Measurements from ENCODE around the gene FZD10.

Gene FZD10

GRCh38 chr12:130154276-130155070 is 7.8 kb upstream of the FZD10 start:
- DNase-seq (ENCODE audit: low spot score), result no peak

GRCh38 chr12:130155416-130156073 is 6.7 kb upstream of the FZD10 start:
- no peak for DNase-seq (ENCODE audit: low spot score)

DNA sequence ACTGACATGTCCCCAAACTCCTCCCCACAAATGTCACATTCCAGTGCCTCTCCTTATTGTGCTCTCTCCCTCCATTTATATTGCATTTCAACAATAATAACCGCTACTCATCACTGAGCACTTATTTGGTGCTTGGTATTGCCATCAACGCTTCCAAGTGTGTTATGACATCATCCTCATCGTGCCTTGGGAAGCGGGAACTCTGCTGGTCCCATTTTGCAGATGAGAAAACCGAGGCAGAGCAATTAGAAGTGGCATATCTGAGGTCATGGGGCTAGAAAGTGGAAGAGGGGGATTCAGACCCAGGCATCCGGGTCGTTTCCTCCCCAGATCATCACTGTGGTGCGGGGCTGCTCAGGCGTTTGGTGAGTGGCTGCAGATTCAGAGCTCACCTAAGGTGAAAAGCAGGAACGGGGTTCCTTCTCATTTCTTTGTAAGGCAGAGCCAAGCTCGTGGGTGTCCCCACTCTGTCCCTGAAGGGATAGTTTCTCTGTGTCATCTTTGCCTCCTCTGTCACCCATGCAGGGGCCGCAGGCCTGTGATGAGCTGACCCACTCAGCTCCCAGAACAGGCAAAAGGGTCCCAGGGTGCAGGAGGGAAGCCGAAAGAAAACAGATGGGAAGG is 5.5 kb upstream of the FZD10 start:
- DNase-seq (ENCODE audit: low spot score), result no peak

- no peak for DNase-seq (ENCODE audit: low spot score)
These were observed 4.1 kb upstream of the FZD10 start for GRCh38 chr12:130157998-130158753.

GRCh38 chr12:130158754-130159059 is 3.6 kb upstream of the FZD10 start:
- DNase-seq (ENCODE audit: low spot score), result no peak

GRCh38 chr12:130160306-130160705 is 2.0 kb upstream of the FZD10 start:
- DNase-seq (ENCODE audit: low spot score), result no peak

DNA sequence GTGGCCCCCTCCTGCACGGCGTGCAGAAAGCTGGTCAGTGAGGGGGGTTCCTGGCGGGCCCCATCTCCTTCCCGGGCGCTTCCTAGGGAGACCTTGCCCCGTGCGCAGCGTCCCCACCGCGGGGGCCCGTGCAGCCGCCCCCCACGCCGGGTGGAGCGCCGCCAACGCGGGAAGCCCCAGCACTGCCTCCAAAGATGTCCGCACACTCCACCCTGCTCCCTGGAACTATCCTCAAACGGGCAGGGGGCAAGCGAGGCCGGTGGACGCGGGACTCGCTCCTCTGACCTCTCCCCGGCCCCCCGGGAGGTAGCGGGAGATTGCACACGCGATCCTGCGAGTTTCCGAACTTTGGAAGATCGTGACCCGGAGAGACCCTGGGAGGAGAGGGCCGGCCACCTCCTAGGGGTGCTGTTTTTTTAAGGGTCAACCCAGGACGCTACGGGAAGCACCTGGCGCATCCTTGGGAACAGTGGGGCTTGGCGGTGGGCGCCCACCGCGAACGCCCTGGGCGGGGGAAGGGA is 1.5 kb upstream of the FZD10 start:
- no peak for DNase-seq (ENCODE audit: low spot score)

DNA sequence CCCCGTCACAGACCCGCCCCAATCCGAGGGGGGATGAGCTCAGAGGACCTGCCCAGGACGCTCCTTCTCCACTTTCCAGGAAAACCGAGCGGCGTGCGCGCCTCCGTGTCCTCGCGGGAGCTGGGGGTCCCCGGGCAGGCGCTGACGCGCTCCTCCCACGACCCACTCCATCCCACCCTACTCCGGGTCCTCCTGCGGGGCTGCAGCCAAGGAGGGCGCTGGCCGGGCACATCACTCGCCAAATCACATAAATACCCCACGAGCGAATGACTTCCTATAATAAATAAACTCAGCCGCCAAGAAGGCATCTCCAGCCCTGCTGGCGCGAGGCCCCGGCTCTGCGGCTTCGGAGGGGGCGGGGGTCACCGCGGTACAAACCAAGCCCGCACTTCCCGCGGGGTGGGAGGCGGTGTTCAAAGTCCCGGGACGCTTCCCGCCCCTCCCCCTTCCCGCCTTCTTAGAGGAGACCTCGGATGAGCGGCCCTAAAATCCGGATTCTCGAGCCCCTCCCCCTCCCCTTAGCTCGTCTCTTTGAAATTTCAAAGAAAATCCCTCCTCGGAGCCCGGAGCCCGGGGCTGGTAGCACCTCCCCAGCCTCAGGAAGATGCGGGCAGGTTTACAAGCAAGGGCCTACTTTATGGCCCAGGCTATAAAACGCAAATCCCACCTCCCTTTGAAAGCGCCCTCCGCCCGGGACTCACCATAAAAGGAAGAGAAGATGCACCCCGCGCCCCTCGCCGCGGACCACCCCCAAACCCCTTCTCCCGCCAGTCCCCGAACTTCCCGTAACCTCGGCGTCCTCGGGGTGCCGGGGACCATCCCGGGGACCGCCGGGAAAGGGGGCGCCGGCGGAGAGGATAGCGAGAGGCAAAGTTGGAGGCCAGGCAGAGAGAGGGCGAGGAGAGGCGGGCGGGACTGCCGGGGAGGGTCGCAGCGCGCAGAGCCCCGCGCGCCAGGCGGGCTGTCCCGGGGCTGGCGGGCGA is 712 bp upstream of the FZD10 start:
- no peak for DNase-seq (ENCODE audit: low spot score)

DNA sequence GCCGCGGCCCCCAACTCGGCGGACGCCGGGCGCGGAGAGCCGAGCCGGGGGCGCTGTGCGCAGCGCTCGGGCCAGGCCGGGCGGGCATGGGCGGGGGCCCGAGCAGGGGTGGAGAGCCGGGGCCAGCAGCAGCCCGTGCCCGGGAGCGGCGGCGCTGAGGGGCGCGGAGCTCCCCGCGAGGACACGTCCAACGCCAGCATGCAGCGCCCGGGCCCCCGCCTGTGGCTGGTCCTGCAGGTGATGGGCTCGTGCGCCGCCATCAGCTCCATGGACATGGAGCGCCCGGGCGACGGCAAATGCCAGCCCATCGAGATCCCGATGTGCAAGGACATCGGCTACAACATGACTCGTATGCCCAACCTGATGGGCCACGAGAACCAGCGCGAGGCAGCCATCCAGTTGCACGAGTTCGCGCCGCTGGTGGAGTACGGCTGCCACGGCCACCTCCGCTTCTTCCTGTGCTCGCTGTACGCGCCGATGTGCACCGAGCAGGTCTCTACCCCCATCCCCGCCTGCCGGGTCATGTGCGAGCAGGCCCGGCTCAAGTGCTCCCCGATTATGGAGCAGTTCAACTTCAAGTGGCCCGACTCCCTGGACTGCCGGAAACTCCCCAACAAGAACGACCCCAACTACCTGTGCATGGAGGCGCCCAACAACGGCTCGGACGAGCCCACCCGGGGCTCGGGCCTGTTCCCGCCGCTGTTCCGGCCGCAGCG is 639 bp downstream of the FZD10 start:
- no peak for DNase-seq (ENCODE audit: low spot score)

DNA sequence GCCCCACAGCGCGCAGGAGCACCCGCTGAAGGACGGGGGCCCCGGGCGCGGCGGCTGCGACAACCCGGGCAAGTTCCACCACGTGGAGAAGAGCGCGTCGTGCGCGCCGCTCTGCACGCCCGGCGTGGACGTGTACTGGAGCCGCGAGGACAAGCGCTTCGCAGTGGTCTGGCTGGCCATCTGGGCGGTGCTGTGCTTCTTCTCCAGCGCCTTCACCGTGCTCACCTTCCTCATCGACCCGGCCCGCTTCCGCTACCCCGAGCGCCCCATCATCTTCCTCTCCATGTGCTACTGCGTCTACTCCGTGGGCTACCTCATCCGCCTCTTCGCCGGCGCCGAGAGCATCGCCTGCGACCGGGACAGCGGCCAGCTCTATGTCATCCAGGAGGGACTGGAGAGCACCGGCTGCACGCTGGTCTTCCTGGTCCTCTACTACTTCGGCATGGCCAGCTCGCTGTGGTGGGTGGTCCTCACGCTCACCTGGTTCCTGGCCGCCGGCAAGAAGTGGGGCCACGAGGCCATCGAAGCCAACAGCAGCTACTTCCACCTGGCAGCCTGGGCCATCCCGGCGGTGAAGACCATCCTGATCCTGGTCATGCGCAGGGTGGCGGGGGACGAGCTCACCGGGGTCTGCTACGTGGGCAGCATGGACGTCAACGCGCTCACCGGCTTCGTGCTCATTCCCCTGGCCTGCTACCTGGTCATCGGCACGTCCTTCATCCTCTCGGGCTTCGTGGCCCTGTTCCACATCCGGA is 1.4 kb downstream of the FZD10 start:
- DNase-seq (ENCODE audit: low spot score), result no peak

DNA sequence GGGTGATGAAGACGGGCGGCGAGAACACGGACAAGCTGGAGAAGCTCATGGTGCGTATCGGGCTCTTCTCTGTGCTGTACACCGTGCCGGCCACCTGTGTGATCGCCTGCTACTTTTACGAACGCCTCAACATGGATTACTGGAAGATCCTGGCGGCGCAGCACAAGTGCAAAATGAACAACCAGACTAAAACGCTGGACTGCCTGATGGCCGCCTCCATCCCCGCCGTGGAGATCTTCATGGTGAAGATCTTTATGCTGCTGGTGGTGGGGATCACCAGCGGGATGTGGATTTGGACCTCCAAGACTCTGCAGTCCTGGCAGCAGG is 1.9 kb downstream of the FZD10 start:
- no peak for DNase-seq (ENCODE audit: low spot score)

DNA sequence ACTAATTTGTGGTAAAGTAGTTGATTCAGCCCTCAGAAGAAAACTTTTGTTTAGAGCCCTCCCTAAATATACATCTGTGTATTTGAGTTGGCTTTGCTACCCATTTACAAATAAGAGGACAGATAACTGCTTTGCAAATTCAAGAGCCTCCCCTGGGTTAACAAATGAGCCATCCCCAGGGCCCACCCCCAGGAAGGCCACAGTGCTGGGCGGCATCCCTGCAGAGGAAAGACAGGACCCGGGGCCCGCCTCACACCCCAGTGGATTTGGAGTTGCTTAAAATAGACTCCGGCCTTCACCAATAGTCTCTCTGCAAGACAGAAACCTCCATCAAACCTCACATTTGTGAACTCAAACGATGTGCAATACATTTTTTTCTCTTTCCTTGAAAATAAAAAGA is 2.7 kb downstream of the FZD10 start:
- no peak for DNase-seq (ENCODE audit: low spot score)

DNA sequence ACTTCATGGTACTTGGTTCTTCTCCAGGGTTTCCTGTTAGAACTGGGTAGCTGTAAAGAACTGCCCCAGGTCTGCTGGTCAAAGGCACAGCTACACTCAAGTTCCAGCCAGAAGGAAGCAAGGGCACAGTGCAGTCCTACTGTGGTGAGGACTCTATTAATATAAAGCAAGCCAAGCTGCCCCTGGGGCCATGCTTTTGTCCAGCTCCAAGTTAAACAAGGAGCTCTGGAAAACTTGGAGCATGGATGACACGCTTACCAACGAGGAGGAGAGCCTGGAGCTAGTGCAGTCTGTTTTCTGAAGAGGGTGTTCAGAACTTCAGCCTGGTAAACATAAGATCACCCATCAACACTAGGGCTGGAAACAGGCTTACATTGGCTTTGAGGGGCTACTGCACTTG is 4.0 kb downstream of the FZD10 start:
- DNase-seq (ENCODE audit: low spot score), result no peak

DNA sequence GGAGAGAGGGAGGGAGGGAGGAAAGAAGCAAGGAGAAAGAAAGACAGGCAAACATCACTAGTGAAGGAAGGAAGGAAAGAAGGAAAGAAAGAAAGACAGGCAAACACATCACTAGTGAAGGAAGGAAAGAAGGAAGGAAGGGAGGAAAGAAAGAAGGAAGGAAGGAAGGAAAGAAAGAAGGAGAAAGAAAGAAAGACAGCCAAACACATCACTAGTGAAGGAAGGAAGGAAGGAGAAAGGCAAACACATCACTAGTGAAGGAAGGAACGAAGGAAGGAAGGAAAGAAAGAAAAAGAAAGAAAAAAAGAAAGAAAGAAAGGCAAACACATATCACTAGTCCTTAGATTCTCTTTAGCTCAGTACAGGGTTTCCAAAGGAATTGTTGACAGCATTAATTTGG is 5.3 kb downstream of the FZD10 start:
- no peak for DNase-seq (ENCODE audit: low spot score)

GRCh38 chr12:130169256-130169655 is 7.0 kb downstream of the FZD10 start:
- DNase-seq (ENCODE audit: low spot score), result peak; percentile 93

DNA sequence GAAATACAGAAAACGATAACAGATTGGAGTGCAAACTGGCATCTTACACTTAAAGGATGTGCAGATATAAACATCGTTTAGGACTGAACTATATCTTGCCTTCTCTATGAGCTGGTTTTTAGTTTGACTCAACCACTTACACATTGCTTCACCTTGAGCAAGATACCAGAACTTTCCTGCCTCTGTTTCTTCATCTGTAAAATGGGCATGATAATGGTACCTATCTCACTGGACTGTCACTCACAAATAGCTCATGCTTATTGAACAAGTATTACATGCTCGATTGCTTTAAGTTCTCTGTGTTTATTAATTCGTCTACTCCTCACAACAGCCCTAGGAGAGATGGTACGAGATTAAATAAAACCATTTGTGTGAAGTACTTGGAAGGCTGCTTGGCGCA is 7.7 kb downstream of the FZD10 start:
- no peak for DNase-seq (ENCODE audit: low spot score)

- no peak for DNase-seq (ENCODE audit: low spot score)
These were observed 8.3 kb downstream of the FZD10 start for GRCh38 chr12:130170611-130171010.

DNA sequence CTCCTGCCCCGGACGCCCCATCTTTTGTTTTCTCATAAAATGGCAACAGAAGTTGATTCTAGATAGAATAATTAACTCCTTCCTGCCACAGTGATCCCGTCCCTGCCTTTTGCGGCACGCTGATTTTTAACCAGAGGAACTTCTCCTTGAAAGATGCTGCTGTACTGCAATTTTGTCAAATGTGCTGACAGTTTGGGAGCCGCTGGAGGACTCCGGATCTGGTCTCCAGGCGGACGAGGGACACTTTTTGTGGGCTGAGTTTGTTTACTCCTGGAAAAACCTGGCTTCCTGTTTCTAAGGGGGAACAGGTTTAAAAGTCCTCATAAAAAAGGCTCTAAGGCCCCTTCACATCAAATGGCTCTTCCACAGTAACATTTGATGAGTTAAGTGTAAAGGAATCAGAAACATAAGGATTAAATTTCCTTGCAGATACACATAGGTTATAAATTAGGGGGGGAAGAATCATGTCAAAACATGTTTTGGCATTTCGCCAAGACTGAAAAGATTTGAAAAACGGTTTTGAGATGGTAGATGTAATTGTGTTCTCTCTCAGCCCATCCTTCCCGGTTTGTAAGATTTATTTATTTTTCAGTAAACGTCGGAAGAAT is 15.5 kb downstream of the FZD10 start:
- no peak for DNase-seq (ENCODE audit: low spot score)

GRCh38 chr12:130178282-130178681 is 16.0 kb downstream of the FZD10 start:
- DNase-seq (ENCODE audit: low spot score), result no peak

DNA sequence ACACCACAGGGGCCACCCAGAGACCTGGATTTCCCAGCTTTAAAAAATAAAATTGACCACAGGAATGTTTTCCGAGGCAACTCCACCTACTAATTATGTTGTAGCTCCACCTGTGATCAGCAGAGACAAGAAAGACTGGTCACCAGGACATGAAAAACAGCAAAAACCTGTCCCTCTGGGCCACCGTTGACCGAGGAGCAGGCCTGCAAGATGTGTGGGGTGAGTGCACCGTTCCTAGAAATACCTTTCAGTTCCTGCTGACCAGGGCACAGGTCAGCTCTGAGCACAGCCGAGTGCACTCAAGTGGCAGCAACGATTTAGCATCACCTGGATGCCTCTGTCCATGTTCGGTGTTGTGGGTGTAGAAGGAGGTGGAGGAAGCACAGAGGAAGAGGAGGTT is 16.9 kb downstream of the FZD10 start:
- DNase-seq (ENCODE audit: low spot score), result no peak

Measured in SW480 (cell line).